Astrocyte (in vitro differentiated cells and primary cell): Measurements from ENCODE around the gene PTPRN2. TPM values are rescaled to one million over a fixed set of nuclear protein-coding genes. Genes with fewer than 3 reads are reported as not detected.

ENCODE experiments used
- DNase-seq: peaks from one replicate; pipeline ENCODE4 v3.0.0-alpha.2; 2010; ENCODE audit warnings: low read depth
- FAIRE-seq: peaks from 2 replicates; lab custom pipeline; 2011; peaks lifted over from hg19 to GRCh38; lab: Jason Lieb, UNC
- H2AFZ ChIP-seq: 2 replicates; pipeline ENCODE4 v1.6.0; 2012; ENCODE audit warnings: low read depth, low read length, inconsistent platforms
- H3K27ac ChIP-seq: 2 replicates; pipeline ENCODE4 v1.5.1; 2011; ENCODE audit warnings: low read depth, low read length, inconsistent platforms
- H3K27me3 ChIP-seq: 2 replicates; pipeline ENCODE4 v1.6.0; 2011; ENCODE audit warnings: low read length, inconsistent platforms; ENCODE audit not compliant: insufficient read depth
- H3K36me3 ChIP-seq: 2 replicates; pipeline ENCODE4 v1.5.1; 2011; ENCODE audit warnings: low read length, inconsistent platforms; ENCODE audit not compliant: insufficient read depth
- H3K4me1 ChIP-seq: 2 replicates; pipeline ENCODE4 v1.5.1; 2011; ENCODE audit warnings: low read length, inconsistent platforms; ENCODE audit not compliant: insufficient read depth
- H3K4me2 ChIP-seq: 2 replicates; pipeline ENCODE4 v1.6.0; 2012; ENCODE audit warnings: low read length, inconsistent platforms
- H3K4me3 ChIP-seq: 2 replicates; pipeline ENCODE4 v1.5.1; 2011; ENCODE audit warnings: low read depth, mild to moderate bottlenecking, low read length, inconsistent platforms; ENCODE audit not compliant: insufficient read depth
- H3K79me2 ChIP-seq: 2 replicates; pipeline ENCODE4 v1.6.0; 2012; ENCODE audit warnings: mild to moderate bottlenecking, low read length, inconsistent platforms; ENCODE audit not compliant: insufficient read depth
- H3K9ac ChIP-seq: 2 replicates; pipeline ENCODE4 v1.6.0; 2012; ENCODE audit warnings: mild to moderate bottlenecking, low read length, inconsistent platforms
- H3K9me3 ChIP-seq: 2 replicates; pipeline ENCODE4 v1.5.1; 2012; ENCODE audit warnings: low read depth, mild to moderate bottlenecking, low read length, inconsistent platforms; ENCODE audit not compliant: insufficient read depth
- H4K20me1 ChIP-seq: 2 replicates; pipeline ENCODE4 v1.6.0; 2012; ENCODE audit warnings: low read length, inconsistent platforms; ENCODE audit not compliant: insufficient read depth
- H3K27ac Mint-ChIP-seq: one replicate; pipeline ENCODE4 v1.8.0; 2021; ENCODE audit warnings: mild to moderate bottlenecking, mixed read lengths; ENCODE audit not compliant: unreplicated experiment
- H3K27me3 Mint-ChIP-seq: one replicate; pipeline ENCODE4 v1.8.0; 2021; ENCODE audit warnings: low read depth, mixed read lengths; ENCODE audit not compliant: unreplicated experiment
- H3K36me3 Mint-ChIP-seq: one replicate; pipeline ENCODE4 v1.8.0; 2021; ENCODE audit warnings: low read depth, mixed read lengths; ENCODE audit not compliant: unreplicated experiment
- H3K4me1 Mint-ChIP-seq: one replicate; pipeline ENCODE4 v1.8.0; 2021; ENCODE audit warnings: low read depth, mixed read lengths; ENCODE audit not compliant: unreplicated experiment
- H3K4me3 Mint-ChIP-seq: one replicate; pipeline ENCODE4 v1.8.0; 2021; ENCODE audit warnings: mild to moderate bottlenecking, moderate library complexity, mixed read lengths; ENCODE audit not compliant: unreplicated experiment
- H3K9me3 Mint-ChIP-seq: one replicate; pipeline ENCODE4 v1.8.0; 2021; ENCODE audit warnings: mild to moderate bottlenecking, mixed read lengths; ENCODE audit not compliant: unreplicated experiment
- CTCF ChIP-seq: IDR thresholded peaks from 2 replicates; pipeline ENCODE4 v1.5.1; 2011; ENCODE audit warnings: low read depth, mild to moderate bottlenecking, inconsistent platforms, low read length, moderate library complexity; ENCODE audit not compliant: insufficient read depth
- EZH2 ChIP-seq: IDR thresholded peaks from 2 replicates; pipeline ENCODE4 v1.6.1; 2012; ENCODE audit warnings: mild to moderate bottlenecking, low read length, inconsistent platforms; ENCODE audit not compliant: insufficient read depth
- total RNA-seq: library from RNA; stranded (reverse); gene quantifications from 2 replicates; pipeline ENCODE4 v1.2.1, GENCODE V29; 2021

Gene PTPRN2
- total RNA-seq, 1 donor from 2014 or later: 0.09 TPM

GRCh38 chr7:157514746-157515145 is 1072.9 kb downstream of the PTPRN2 start:
- no peaks in the 10 kb centered on the region for H3K4me1 ChIP-seq
- no peaks in the 10 kb centered on the region for H3K27me3 ChIP-seq
- H3K27ac Mint-ChIP-seq: no peak overlapping the region
- no peaks in the 10 kb centered on the region for H4K20me1 ChIP-seq
- H3K9me3 Mint-ChIP-seq: peaks cover 24% of the 10 kb centered on the region
- H2AFZ ChIP-seq: no peak overlapping the region
- no peaks in the 10 kb centered on the region for H3K9me3 ChIP-seq
- TF ChIP-seq CTCF: no peak
- TF ChIP-seq EZH2: no peak
- no peak overlapping the region for H3K4me2 ChIP-seq
- no peaks in the 10 kb centered on the region for H3K36me3 ChIP-seq
- DNase-seq (no peak), FAIRE-seq (no peak)
- H3K4me3 Mint-ChIP-seq: no peak overlapping the region
- H3K27ac ChIP-seq: no peak overlapping the region
- H3K4me1 Mint-ChIP-seq: no peaks in the 10 kb centered on the region
- H3K27me3 Mint-ChIP-seq: no peaks in the 10 kb centered on the region
- H3K9ac ChIP-seq: no peak overlapping the region
- H3K4me3 ChIP-seq: no peak overlapping the region
- H3K79me2 ChIP-seq: no peaks in the 10 kb centered on the region
- H3K36me3 Mint-ChIP-seq: no peaks in the 10 kb centered on the region

- Histone ChIP-seq H3K4me2 (no peak overlapping the region), H3K27ac (no peak overlapping the region), H3K9ac (no peak overlapping the region), H4K20me1 (no peaks in the 10 kb centered on the region), H3K36me3 (no peaks in the 10 kb centered on the region), H3K27me3 (no peaks in the 10 kb centered on the region), H2AFZ (no peak overlapping the region), H3K4me3 (no peak overlapping the region), H3K4me1 (no peaks in the 10 kb centered on the region), H3K9me3 (no peaks in the 10 kb centered on the region), H3K79me2 (no peaks in the 10 kb centered on the region)
- no peak overlapping the region for H3K27ac Mint-ChIP-seq
- no peaks in the 10 kb centered on the region for H3K4me1 Mint-ChIP-seq
- no peak for FAIRE-seq
- peaks cover 21% of the 10 kb centered on the region for H3K9me3 Mint-ChIP-seq
- no peaks in the 10 kb centered on the region for H3K27me3 Mint-ChIP-seq
- no peak overlapping the region for H3K4me3 Mint-ChIP-seq
- H3K36me3 Mint-ChIP-seq: no peaks in the 10 kb centered on the region
- no peak for DNase-seq
- TF ChIP-seq CTCF (no peak), EZH2 (no peak)
These were observed 1073.3 kb downstream of the PTPRN2 start for GRCh38 chr7:157514306-157514705.

DNA sequence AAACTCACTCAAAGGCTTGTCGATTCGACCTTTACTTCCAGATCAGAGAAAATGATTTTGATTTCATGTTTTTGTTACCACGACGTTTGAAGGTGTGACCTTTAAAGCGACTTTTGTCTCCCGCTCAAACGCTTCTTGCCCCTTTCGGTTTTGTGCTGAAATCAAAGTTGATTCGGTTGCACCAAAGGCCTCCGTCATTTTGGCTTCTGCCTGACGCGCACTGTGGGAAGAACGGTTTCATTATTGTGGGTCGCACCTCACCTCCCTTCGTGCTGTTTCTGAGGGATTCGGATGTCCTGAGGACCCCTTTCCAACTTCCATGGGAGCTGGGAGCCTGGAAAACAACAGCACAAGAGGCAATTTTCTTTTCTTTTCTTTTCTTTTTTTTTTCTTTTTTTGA is 1073.9 kb downstream of the PTPRN2 start:
- Mint-ChIP-seq H3K27ac (no peak overlapping the region), H3K36me3 (no peaks in the 10 kb centered on the region), H3K4me1 (no peaks in the 10 kb centered on the region), H3K9me3 (peaks cover 19% of the 10 kb centered on the region), H3K27me3 (no peaks in the 10 kb centered on the region), H3K4me3 (no peak overlapping the region)
- Histone ChIP-seq H2AFZ (no peak overlapping the region), H3K79me2 (no peaks in the 10 kb centered on the region), H3K36me3 (no peaks in the 10 kb centered on the region), H3K4me1 (no peaks in the 10 kb centered on the region), H4K20me1 (no peaks in the 10 kb centered on the region), H3K4me3 (no peak overlapping the region), H3K27ac (no peak overlapping the region), H3K9ac (no peak overlapping the region), H3K4me2 (no peak overlapping the region), H3K27me3 (no peaks in the 10 kb centered on the region), H3K9me3 (no peaks in the 10 kb centered on the region)
- no peak for DNase-seq
- FAIRE-seq: no peak
- TF ChIP-seq CTCF (no peak), EZH2 (no peak)
